OCI-LY3 (cell line): ENCODE data around the gene MAPK13.

Experiments used
- EZH2phosphoT487 ChIP-seq: fragments of 200-600 bp; shearing (Covaris generic); IDR thresholded peaks from 2 replicates; pipeline ENCODE4 v1.6.1; 2018; ENCODE audit warnings: antibody characterized with exemption, mixed run types, low read depth
- TF ChIP-seq, protein P1 (sequence below): fragments of 200-600, 300-600 bp; sonication (generic); IDR thresholded peaks from 2 replicates; pipeline ENCODE4 v1.5.1; 2014; ENCODE audit warnings: antibody characterized with exemption, low read length, low read depth

DNA sequence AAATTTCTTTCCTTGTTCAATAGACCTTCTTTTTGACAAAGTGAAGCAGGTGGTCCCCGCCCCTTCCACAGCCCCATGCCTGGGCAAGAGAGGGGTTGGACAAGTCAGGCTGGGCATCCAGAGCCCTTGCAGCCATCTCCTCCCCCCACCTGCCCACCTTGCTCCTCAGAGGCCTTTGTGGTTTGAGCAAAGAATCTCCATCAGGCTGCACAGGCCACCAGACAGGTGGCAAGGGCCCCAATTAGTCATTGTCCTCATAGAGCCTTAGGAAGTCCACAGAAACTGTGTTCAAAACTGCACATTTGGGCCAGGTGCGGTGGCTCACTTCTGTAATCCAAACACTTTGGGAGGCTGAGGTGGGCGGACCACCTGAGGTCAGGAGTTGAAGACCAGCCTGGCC lies 1.5 kb upstream of the MAPK13 start:
- TF ChIP-seq, protein P1, sequence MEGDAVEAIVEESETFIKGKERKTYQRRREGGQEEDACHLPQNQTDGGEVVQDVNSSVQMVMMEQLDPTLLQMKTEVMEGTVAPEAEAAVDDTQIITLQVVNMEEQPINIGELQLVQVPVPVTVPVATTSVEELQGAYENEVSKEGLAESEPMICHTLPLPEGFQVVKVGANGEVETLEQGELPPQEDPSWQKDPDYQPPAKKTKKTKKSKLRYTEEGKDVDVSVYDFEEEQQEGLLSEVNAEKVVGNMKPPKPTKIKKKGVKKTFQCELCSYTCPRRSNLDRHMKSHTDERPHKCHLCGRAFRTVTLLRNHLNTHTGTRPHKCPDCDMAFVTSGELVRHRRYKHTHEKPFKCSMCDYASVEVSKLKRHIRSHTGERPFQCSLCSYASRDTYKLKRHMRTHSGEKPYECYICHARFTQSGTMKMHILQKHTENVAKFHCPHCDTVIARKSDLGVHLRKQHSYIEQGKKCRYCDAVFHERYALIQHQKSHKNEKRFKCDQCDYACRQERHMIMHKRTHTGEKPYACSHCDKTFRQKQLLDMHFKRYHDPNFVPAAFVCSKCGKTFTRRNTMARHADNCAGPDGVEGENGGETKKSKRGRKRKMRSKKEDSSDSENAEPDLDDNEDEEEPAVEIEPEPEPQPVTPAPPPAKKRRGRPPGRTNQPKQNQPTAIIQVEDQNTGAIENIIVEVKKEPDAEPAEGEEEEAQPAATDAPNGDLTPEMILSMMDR: no peak
- TF ChIP-seq EZH2phosphoT487: no peak
